ENCODE data around the gene NUAK1. TPM values are rescaled to one million over a fixed set of nuclear protein-coding genes. Genes with fewer than 3 reads are reported as not detected.

The NUAK1 gene
- total and polyA plus RNA-seq, 7 donors: 1.8 to 12.1 (median 5.8) TPM

DNA sequence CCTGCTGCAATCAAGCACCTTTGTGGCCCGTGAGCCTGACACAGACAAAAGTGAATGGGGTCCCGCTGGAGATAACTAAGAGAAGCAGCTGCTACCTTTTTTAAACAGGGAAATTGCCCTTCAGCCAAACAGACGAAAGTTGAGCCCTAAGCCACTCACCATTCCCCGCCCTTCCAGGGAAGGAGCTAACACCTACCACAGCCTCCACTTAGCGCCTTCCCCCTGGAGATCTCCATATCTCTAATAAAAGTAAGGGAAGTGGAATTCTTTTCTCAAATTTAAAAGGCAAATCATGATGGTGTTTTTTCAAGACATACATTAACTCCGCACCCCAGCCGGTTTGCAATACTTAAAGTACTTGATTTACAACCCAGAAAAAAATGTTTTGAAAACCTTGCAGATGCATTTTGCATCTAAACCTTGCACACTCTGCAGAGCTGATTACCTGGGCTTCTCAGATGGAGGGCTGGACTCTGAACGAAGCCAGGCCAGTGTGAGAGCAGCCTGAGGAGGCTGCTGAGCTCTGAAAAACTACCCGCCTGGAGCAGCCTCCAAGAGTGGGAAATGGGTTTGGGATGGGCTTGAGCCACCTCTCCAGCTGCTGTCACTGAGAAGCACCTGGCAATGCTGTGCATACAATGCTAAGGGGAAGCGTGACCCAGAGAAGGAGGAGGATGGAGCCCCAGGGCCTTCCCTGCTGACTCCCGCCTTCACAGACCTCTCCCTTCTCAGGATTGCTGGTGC is 10.0 kb downstream of the NUAK1 start:
- whole genome bisulfite sequencing, 2 donors: 75 to 79% methylated on average over 11 of the region's 11 CpGs

DNA sequence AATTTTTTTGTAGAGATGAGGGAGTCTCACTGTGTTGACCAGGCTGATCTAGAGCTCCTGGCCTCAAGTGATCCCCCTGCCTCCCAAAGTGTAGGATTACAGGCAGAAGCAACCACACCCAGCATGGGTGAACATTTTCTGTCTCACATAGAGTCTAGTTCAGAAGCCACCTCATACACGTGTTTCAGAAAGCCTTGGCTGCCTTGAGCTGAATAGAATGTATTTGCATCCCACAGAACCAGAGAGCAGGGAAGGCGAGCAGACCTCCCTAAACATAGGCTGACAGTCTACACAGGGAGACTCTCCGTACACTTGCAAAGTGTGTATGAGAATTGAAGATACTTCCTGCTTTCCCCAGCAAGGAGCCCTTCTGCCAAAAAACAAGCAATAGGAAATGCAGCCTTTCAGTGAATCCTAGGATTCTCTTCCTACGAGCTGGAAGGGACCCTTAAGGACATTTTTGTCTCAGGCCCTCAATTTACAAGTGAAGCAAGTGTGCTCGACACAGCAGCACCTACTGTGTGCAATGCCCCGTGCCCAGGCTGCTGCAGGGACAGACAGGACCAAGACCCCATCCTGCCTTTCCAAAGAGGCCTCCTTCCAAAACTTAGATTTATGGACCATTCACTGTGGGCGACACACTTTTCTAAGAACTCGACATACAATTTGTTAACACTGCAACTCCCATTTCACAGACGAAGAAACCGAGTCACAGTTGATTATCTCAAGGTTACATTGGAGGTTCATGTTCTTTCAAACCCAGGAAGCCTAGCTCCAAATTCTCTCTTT is 11.2 kb downstream of the NUAK1 start:
- Histone ChIP-seq H3K27ac (peak overlapping the region in 2 of 4 donors; percentile 42 to 61), H3K36me3 (no peaks in the 10 kb centered on the region), H3K4me3 (no peak overlapping the region), H3K27me3 (no peaks in the 10 kb centered on the region), H3K9me3 (no peaks in the 10 kb centered on the region), H3K4me1 (peaks cover 0 to 49% (median 40%) of the 10 kb centered on the region in 4 donors)
- DNase-seq: peak; percentile 53
- intact Hi-C loops (cut with DNase I): loop anchor here (5.0 kb wide), 1 partner anchor 40 kb away; no protein-coding TSS in a partner anchor
- 79 to 82% methylated on average over 10 of the region's 10 CpGs for WGBS, 2 donors
- TF ChIP-seq POLR2A (IDR thresholded peaks at IDR 0.05) (no peak), POLR2AphosphoS5 (IDR thresholded peaks at IDR 0.05) (no peak), EP300 (IDR thresholded peaks at IDR 0.05) (no peak)
- TF ChIP-seq, protein P1, sequence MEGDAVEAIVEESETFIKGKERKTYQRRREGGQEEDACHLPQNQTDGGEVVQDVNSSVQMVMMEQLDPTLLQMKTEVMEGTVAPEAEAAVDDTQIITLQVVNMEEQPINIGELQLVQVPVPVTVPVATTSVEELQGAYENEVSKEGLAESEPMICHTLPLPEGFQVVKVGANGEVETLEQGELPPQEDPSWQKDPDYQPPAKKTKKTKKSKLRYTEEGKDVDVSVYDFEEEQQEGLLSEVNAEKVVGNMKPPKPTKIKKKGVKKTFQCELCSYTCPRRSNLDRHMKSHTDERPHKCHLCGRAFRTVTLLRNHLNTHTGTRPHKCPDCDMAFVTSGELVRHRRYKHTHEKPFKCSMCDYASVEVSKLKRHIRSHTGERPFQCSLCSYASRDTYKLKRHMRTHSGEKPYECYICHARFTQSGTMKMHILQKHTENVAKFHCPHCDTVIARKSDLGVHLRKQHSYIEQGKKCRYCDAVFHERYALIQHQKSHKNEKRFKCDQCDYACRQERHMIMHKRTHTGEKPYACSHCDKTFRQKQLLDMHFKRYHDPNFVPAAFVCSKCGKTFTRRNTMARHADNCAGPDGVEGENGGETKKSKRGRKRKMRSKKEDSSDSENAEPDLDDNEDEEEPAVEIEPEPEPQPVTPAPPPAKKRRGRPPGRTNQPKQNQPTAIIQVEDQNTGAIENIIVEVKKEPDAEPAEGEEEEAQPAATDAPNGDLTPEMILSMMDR (IDR thresholded peaks at IDR 0.05): no peak

More for the DNA sequence above, 10.0 kb downstream of the NUAK1 start:
- intact Hi-C loops (cut with DNase I): loop anchor here (5.0 kb wide), 1 partner anchor 41 kb away; no protein-coding TSS in a partner anchor
- DNase-seq: no peak
- Histone ChIP-seq H3K4me1 (peaks cover 0 to 49% (median 31%) of the 10 kb centered on the region in 4 donors), H3K27me3 (no peaks in the 10 kb centered on the region), H3K36me3 (no peaks in the 10 kb centered on the region), H3K4me3 (no peak overlapping the region), H3K27ac (no peak overlapping the region), H3K9me3 (no peaks in the 10 kb centered on the region)
- TF ChIP-seq, protein P1 (IDR thresholded peaks at IDR 0.05): no peak
- TF ChIP-seq EP300 (IDR thresholded peaks at IDR 0.05) (no peak), POLR2A (IDR thresholded peaks at IDR 0.05) (no peak), POLR2AphosphoS5 (IDR thresholded peaks at IDR 0.05) (no peak)

DNA sequence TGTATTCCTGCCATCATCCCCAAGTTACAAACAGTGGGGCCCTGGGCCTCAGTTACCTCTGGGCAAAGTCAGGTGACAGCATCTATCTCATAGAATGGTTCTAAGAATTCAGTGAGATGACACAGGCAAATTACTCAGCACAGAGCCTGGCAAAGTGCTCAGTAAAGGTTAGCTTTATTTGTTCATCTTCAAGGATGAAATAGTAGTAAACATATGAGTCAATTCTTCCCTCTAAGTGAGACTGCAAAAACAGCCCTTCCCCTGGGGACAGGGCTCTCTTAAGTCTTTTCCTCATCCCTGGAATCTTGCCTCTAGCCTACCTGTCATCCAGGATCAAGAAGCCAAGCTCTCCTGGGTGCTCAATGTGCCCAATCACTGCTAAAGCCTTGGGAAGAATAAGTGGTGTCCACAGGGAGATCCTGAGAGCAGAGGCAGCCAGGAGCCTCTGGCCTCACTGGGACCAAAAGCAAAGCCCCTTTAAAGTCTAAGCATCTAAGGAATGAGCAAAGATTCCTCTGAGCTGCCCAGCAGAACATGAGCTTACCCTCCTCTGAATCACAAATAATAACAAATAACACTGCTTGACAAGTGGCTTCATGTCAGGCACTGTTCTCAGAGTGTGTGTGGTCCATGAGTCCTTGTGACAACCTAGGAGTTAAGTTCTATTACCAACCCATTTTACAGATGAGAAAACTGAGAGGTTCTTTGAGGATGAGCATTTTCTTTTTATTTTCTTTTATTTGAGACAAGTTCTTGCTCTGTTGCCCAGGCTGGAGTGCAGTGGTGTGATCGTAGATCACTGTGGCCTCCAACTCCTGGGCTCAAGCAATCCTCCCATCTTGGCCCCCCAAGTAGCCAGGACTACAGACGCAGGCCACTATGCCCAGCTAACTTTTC is 12.1 kb downstream of the NUAK1 start:
- no peaks in the 10 kb centered on the region for H3K27me3 ChIP-seq
- H3K4me1 ChIP-seq: peaks cover 0 to 43% (median 36%) of the 10 kb centered on the region in 4 donors
- H3K9me3 ChIP-seq: no peaks in the 10 kb centered on the region
- H3K4me3 ChIP-seq: no peak overlapping the region
- intact Hi-C loops (cut with DNase I): loop anchor here (5.0 kb wide), 1 partner anchor 39 kb away; no protein-coding TSS in a partner anchor
- peak overlapping the region in 3 of 4 donors; percentile 13 to 61 (median 42) for H3K27ac ChIP-seq
- DNase-seq: peak; percentile 62
- WGBS, 2 donors: 96% methylated on average over 2 of the region's 2 CpGs
- TF ChIP-seq, protein P1 (IDR thresholded peaks at IDR 0.05): no peak
- peak in 1 of 4 donors; percentile 27 for TF ChIP-seq POLR2AphosphoS5 (IDR thresholded peaks at IDR 0.05)
- no peaks in the 10 kb centered on the region for H3K36me3 ChIP-seq

DNA sequence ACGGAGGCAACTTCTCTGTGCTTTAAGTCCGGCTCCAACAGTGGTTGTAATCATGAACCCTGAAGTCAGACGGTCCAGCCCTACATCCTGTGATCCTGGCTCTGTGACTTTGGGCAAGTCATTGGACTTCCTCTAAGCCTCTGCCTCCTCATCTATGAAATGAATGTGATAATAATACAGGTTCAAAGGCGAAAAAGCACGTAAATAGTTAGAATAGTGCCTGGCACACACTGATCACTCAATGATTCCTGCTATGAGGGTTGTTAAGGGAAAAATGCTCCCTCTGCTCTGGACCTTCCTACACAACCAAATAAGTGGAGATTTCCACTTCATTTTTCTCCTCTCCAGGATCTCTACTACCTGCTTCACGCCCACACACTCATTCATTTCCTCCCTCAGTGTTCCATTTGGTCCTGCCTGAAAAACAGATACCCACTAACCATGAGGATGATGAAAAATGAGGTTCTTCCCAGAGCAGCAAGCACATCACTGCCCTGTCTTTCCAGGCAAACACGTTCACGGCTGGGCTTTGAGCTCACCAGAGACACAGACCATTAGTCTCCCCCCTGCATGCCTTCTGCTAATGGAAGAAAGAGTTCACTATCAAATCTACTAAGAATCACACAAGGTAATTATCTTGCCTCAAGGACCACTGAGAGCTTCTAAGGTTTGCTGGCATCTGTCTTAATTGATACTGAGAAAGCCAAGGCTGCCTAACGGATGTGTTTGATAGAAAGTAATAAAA is 13.2 kb downstream of the NUAK1 start:
- Histone ChIP-seq H3K4me3 (no peak overlapping the region), H3K27me3 (no peaks in the 10 kb centered on the region), H3K27ac (peak overlapping the region in 2 of 4 donors; percentile 40 to 42), H3K4me1 (peaks cover 0 to 36% (median 30%) of the 10 kb centered on the region in 4 donors), H3K36me3 (no peaks in the 10 kb centered on the region), H3K9me3 (no peaks in the 10 kb centered on the region)
- TF ChIP-seq POLR2A (IDR thresholded peaks at IDR 0.05) (no peak), POLR2AphosphoS5 (IDR thresholded peaks at IDR 0.05) (no peak), EP300 (IDR thresholded peaks at IDR 0.05) (no peak)
- TF ChIP-seq, protein P1 (IDR thresholded peaks at IDR 0.05): no peak
- peak; percentile 50 for DNase-seq
- intact Hi-C loops (cut with DNase I): loop anchor here (5.0 kb wide), 1 partner anchor 38 kb away; no protein-coding TSS in a partner anchor
- WGBS, 2 donors: 84 to 87% methylated on average over 9 of the region's 9 CpGs
